Measurements from ENCODE around the gene RHBDL2.
A peak's percentile ranks its signal among the peaks of the same experiment; 100 is the strongest.
"Not testable (repeated sequence)": the region's sequence is repeated elsewhere in the genome, so short reads cannot be mapped to it uniquely, and the experiment has no call there.

Gene RHBDL2

GRCh38 chr1:38941527-38942019, at the start of gene RHBDL2:
Gene RHBDL2, minus strand, starts transcription at chr1:38941830. Its CDS starts 22,618 bp downstream, at chr1:38919212.
- DNase-seq (ENCODE audit: extremely low spot score) = no peak
- no peak for TF ChIP-seq HDGF (IDR thresholded peaks at IDR 0.05; ENCODE audit: borderline replicate concordance)
- TF ChIP-seq ARNT (IDR thresholded peaks at IDR 0.05) = no peak
- no peak for TF ChIP-seq FOXK2 (IDR thresholded peaks at IDR 0.05)
- no peak for TF ChIP-seq ZNF384 (IDR thresholded peaks at IDR 0.05)
- TF ChIP-seq LEF1 (IDR thresholded peaks at IDR 0.05; ENCODE audit: borderline replicate concordance) = no peak
- TF ChIP-seq SP1 (IDR thresholded peaks at IDR 0.05) = no peak
- TF ChIP-seq ELF4 (IDR thresholded peaks at IDR 0.05) = no peak
- TF ChIP-seq PKNOX1 (IDR thresholded peaks at IDR 0.05) = no peak
- no peak for TF ChIP-seq FOXA1 (IDR thresholded peaks at IDR 0.05)
- no peak for TF ChIP-seq BHLHE40 (IDR thresholded peaks at IDR 0.05; ENCODE audit: borderline replicate concordance)
- TF ChIP-seq NFRKB (IDR thresholded peaks at IDR 0.05) = no peak
- ChIA-PET POLR2A (no interaction called here), CTCF (no interaction called here)

GRCh38 chr1:38990738-38991637, 49.4 kb upstream of the RHBDL2 start, which contains the start of gene AKIRIN1:
Gene AKIRIN1, plus strand, starts transcription at chr1:38991276. Its CDS starts 105 bp downstream, at chr1:38991381.
- TF ChIP-seq L3MBTL2 (conservative IDR thresholded peaks at IDR 0.05) (no peak; the same call in 1 of the 2 replicates), BHLHE40 (IDR thresholded peaks at IDR 0.05; ENCODE audit: borderline replicate concordance) (peak; percentile 63; the same call in 1 of the 2 replicates), ELF4 (IDR thresholded peaks at IDR 0.05) (peak; percentile 58; the same call in 1 of the 2 replicates), ZNF384 (IDR thresholded peaks at IDR 0.05) (no peak), NFRKB (IDR thresholded peaks at IDR 0.05) (no peak), SUZ12 (IDR thresholded peaks at IDR 0.05) (no peak), FOXM1 (IDR thresholded peaks at IDR 0.05; ENCODE audit: borderline replicate concordance) (no peak), SP1 (IDR thresholded peaks at IDR 0.05) (no peak), LEF1 (IDR thresholded peaks at IDR 0.05; ENCODE audit: borderline replicate concordance) (peak; percentile 78; the same call in 1 of the 2 replicates), ARNT (IDR thresholded peaks at IDR 0.05) (no peak), HDGF (IDR thresholded peaks at IDR 0.05; ENCODE audit: borderline replicate concordance) (no peak), PKNOX1 (IDR thresholded peaks at IDR 0.05) (no peak), FOXK2 (IDR thresholded peaks at IDR 0.05) (no peak), FOXA1 (IDR thresholded peaks at IDR 0.05) (no peak)
- POLR2A ChIA-PET = interaction anchor here (1.4 to 3.2 kb wide), 2 partner anchors 35 to 117 kb away, joined by 3 to 13 read pairs; partner anchors contain the start of genes MYCBP and NDUFS5
- CTCF ChIA-PET = no interaction called here
- peak; percentile 98 for DNase-seq (ENCODE audit: extremely low spot score)

- TF ChIP-seq NFRKB (IDR thresholded peaks at IDR 0.05) (no peak), TARDBP (IDR thresholded peaks at IDR 0.05) (no peak), SUZ12 (IDR thresholded peaks at IDR 0.05) (no peak), FOXA1 (IDR thresholded peaks at IDR 0.05) (no peak), LEF1 (IDR thresholded peaks at IDR 0.05; ENCODE audit: borderline replicate concordance) (no peak), BHLHE40 (IDR thresholded peaks at IDR 0.05; ENCODE audit: borderline replicate concordance) (no peak), CTBP1 (IDR thresholded peaks at IDR 0.05; ENCODE audit: borderline replicate concordance) (no peak), FOXM1 (IDR thresholded peaks at IDR 0.05; ENCODE audit: borderline replicate concordance) (no peak), ELF4 (IDR thresholded peaks at IDR 0.05) (no peak), SP1 (IDR thresholded peaks at IDR 0.05) (no peak)
- DNase-seq (ENCODE audit: extremely low spot score) = no peak
- ChIA-PET CTCF (no interaction called here), POLR2A (interaction anchor here (1.4 to 3.2 kb wide), 2 partner anchors 36 to 117 kb away, joined by 3 to 13 read pairs; partner anchors contain the start of genes MYCBP and NDUFS5)
Observed at GRCh38 chr1:38990386-38990737, 48.7 kb upstream of the RHBDL2 start.

GRCh38 chr1:38989979-38990378, 48.3 kb upstream of the RHBDL2 start:
- TF ChIP-seq FOXM1 (IDR thresholded peaks at IDR 0.05; ENCODE audit: borderline replicate concordance) (no peak), SUZ12 (IDR thresholded peaks at IDR 0.05) (no peak), LEF1 (IDR thresholded peaks at IDR 0.05; ENCODE audit: borderline replicate concordance) (no peak), SP1 (IDR thresholded peaks at IDR 0.05) (no peak), ELF4 (IDR thresholded peaks at IDR 0.05) (no peak), FOXK2 (IDR thresholded peaks at IDR 0.05) (no peak), CTBP1 (IDR thresholded peaks at IDR 0.05; ENCODE audit: borderline replicate concordance) (no peak)
- POLR2A ChIA-PET = interaction anchor here (0.6 to 3.2 kb wide), 3 partner anchors 13 to 116 kb away, joined by 3 to 13 read pairs (median 6); partner anchors contain the start of genes MYCBP and NDUFS5
- CTCF ChIA-PET = no interaction called here
- no peak for DNase-seq (ENCODE audit: extremely low spot score)

- DNase-seq (ENCODE audit: extremely low spot score); CTCF ChIA-PET; POLR2A ChIA-PET: not testable (repeated sequence)
Observed at GRCh38 chr1:38979380-38979779, 37.8 kb upstream of the RHBDL2 start.

- DNase-seq (ENCODE audit: extremely low spot score); POLR2A ChIA-PET: not testable (repeated sequence)
- CTCF ChIA-PET = interaction anchor here (1.1 kb wide), 1 partner anchor 11 kb away, joined by 3 read pairs; no protein-coding TSS in a partner anchor
Observed at GRCh38 chr1:38978245-38978542, 36.6 kb upstream of the RHBDL2 start.

- POLR2A ChIA-PET = interaction anchor here (1.5 kb wide), 1 partner anchor 12 kb away, joined by 6 read pairs; no protein-coding TSS in a partner anchor
- CTCF ChIA-PET = interaction anchor here (0.8 to 1.1 kb wide), 2 partner anchors 11 to 13 kb away, joined by 3 read pairs; no protein-coding TSS in a partner anchor
- not testable (repeated sequence) for DNase-seq (ENCODE audit: extremely low spot score)
Observed at GRCh38 chr1:38977399-38978244, 36.0 kb upstream of the RHBDL2 start.
